Erythroblast (primary cell): ENCODE results near the gene SNRPA.

ENCODE experiments used
- GATA1 ChIP-seq: IDR thresholded peaks from 2 replicates; pipeline ENCODE4 v1.6.1; 2011; ENCODE audit warnings: low read depth, mild to moderate bottlenecking, control low read depth, low read length, moderate library complexity
- POLR2A ChIP-seq: IDR thresholded peaks from 2 replicates; pipeline ENCODE4 v1.6.1; 2011; ENCODE audit warnings: mild to moderate bottlenecking, low read length

DNA sequence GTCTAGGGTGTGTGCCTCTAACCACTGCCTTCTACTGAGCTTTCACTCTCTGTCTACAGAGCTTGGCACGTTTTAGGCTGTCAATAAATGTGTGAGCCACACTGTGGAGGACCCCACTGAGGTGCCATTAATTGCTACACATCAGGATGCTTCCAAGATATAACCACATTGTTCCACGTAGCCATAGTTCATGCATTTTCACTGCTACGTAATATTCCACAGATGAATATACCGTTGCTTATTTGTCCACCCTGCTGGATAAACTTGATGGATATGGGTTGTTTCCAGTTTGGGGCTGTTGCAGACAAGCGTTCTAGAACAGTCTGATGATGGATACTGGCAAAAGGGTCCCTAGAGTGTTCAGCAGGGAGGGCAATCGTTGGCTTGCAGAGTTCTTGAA is 49.2 kb upstream of the SNRPA start:
- TF ChIP-seq POLR2A, result no peak
- no peak for TF ChIP-seq GATA1
